ENCODE data around the gene EP300.
A peak's percentile ranks its signal among the peaks of the same experiment; 100 is the strongest.

The EP300 gene

GRCh38 chr22:41147722-41148121, 55.3 kb downstream of the EP300 start:
- Histone ChIP-seq H3K4me3 (ENCODE audit: low read depth, low read length) (no peak overlapping the region), H3K4me1 (ENCODE audit: control insufficient read depth, insufficient read depth, low read length) (no peaks in the 10 kb centered on the region), H3K27ac (ENCODE audit: extremely low read depth, low read depth, low read length) (no peak overlapping the region), H3K9me3 (ENCODE audit: control insufficient read depth, insufficient read depth, low read depth, low read length) (no peaks in the 10 kb centered on the region), H3K36me3 (ENCODE audit: control insufficient read depth in 2 of 2, insufficient read depth in 1 of 2, low read length in 2 of 2) (peaks cover 91 to 96% of the 10 kb centered on the region in 2 experiments)
- TF ChIP-seq ZEB2 (tag by site-specific recombination; IDR thresholded peaks at IDR 0.05) (no peak), REST (tag by site-specific recombination; IDR thresholded peaks at IDR 0.05) (peak; percentile 89)
- ChIA-PET POLR2A (no interaction called here), CTCF (no interaction called here)

- Histone ChIP-seq H3K4me3 (ENCODE audit: low read depth, low read length) (no peak overlapping the region), H3K36me3 (ENCODE audit: control insufficient read depth in 2 of 2, insufficient read depth in 1 of 2, low read length in 2 of 2) (peaks cover 100% of the 10 kb centered on the region in 2 experiments), H3K27ac (ENCODE audit: extremely low read depth, low read depth, low read length) (no peak overlapping the region), H3K4me1 (ENCODE audit: control insufficient read depth, insufficient read depth, low read length) (no peaks in the 10 kb centered on the region), H3K9me3 (ENCODE audit: control insufficient read depth, insufficient read depth, low read depth, low read length) (no peaks in the 10 kb centered on the region)
- TF ChIP-seq INSM2 (tag by site-specific recombination; IDR thresholded peaks at IDR 0.05): no peak
- no peak for TF ChIP-seq ZNF501 (tag by site-specific recombination; IDR thresholded peaks at IDR 0.05)
- TF ChIP-seq WT1 (tag by site-specific recombination; IDR thresholded peaks at IDR 0.05): no peak
- TF ChIP-seq REPIN1 (tag by site-specific recombination; IDR thresholded peaks at IDR 0.05; ENCODE audit: low read depth): no peak
- TF ChIP-seq ZNF366 (tag by site-specific recombination; conservative IDR thresholded peaks at IDR 0.05): no peak
- ChIA-PET POLR2A (no interaction called here), CTCF (no interaction called here)
Observed at GRCh38 chr22:41152902-41153301, 60.5 kb downstream of the EP300 start.

- peaks cover 97 to 100% of the 10 kb centered on the region in 2 experiments for H3K36me3 ChIP-seq (ENCODE audit: control insufficient read depth in 2 of 2, insufficient read depth in 1 of 2, low read length in 2 of 2)
Observed at GRCh38 chr22:41157083-41157482, 64.7 kb downstream of the EP300 start.

More at GRCh38 chr22:41157083-41157482, 64.7 kb downstream of the EP300 start:
- CTCF ChIA-PET: interaction anchor here (0.6 to 1.4 kb wide), 2 partner anchors 32 to 235 kb away, joined by 3 to 4 read pairs; no protein-coding TSS in a partner anchor
- POLR2A ChIA-PET: no interaction called here
- no peak overlapping the region for H3K27ac ChIP-seq (ENCODE audit: extremely low read depth, low read depth, low read length)
- no peaks in the 10 kb centered on the region for H3K4me1 ChIP-seq (ENCODE audit: control insufficient read depth, insufficient read depth, low read length)
- no peaks in the 10 kb centered on the region for H3K9me3 ChIP-seq (ENCODE audit: control insufficient read depth, insufficient read depth, low read depth, low read length)
- no peak overlapping the region for H3K4me3 ChIP-seq (ENCODE audit: low read depth, low read length)
- TF ChIP-seq ZNF121 (tag by site-specific recombination; IDR thresholded peaks at IDR 0.05) (no peak), ZNF335 (tag by site-specific recombination; conservative IDR thresholded peaks at IDR 0.05) (no peak), ZNF391 (tag by site-specific recombination; IDR thresholded peaks at IDR 0.05; ENCODE audit: borderline replicate concordance, low read depth) (no peak), ZNF626 (tag by site-specific recombination; IDR thresholded peaks at IDR 0.05) (no peak), ZNF76 (tag by site-specific recombination; IDR thresholded peaks at IDR 0.05; ENCODE audit: borderline replicate concordance, low read depth) (no peak), ZNF664 (tag by site-specific recombination; IDR thresholded peaks at IDR 0.05) (no peak), ZSCAN18 (tag by site-specific recombination; IDR thresholded peaks at IDR 0.05) (no peak), ZNF174 (tag by site-specific recombination; IDR thresholded peaks at IDR 0.05) (no peak), KLF17 (tag by site-specific recombination; IDR thresholded peaks at IDR 0.05) (no peak), ZNF423 (tag by site-specific recombination; IDR thresholded peaks at IDR 0.05) (no peak), ZNF155 (tag by site-specific recombination; IDR thresholded peaks at IDR 0.05) (no peak), ZNF248 (tag by site-specific recombination; IDR thresholded peaks at IDR 0.05) (no peak), BCL11A (tag by site-specific recombination; IDR thresholded peaks at IDR 0.05; ENCODE audit: low read depth) (no peak), PBX3 (CRISPR knock-in tag; IDR thresholded peaks at IDR 0.05) (no peak), ZNF571 (tag by site-specific recombination; IDR thresholded peaks at IDR 0.05) (no peak)

All from HEK293 (cell line).